Keratinocyte (primary cell): ENCODE results near the gene ROPN1L. TPM values are rescaled to one million over a fixed set of nuclear protein-coding genes. Genes with fewer than 3 reads are reported as not detected.

Source experiments
- DNase-seq: peaks from one replicate; pipeline ENCODE4 v3.0.0-alpha.2; 2011; ENCODE audit warnings: low read depth, missing footprints, low spot score
- FAIRE-seq: peaks from 2 replicates; lab custom pipeline; 2011; peaks lifted over from hg19 to GRCh38; lab: Jason Lieb, UNC
- H2AFZ ChIP-seq: 2 replicates; pipeline ENCODE4 v1.6.0; 2012; ENCODE audit warnings: low read length, control low read depth, inconsistent platforms; ENCODE audit not compliant: control insufficient read depth
- H3K27ac ChIP-seq: 2 replicates; pipeline ENCODE4 v1.5.1; 2011; ENCODE audit warnings: low read length; ENCODE audit not compliant: control insufficient read depth, insufficient read depth
- H3K27me3 ChIP-seq: 3 replicates; pipeline ENCODE4 v1.6.0; 2011; ENCODE audit warnings: low read length; ENCODE audit not compliant: control insufficient read depth, insufficient read depth; ENCODE audit errors: extremely low read depth
- H3K36me3 ChIP-seq, 2 experiments: 2 replicates in 1 of 2; 3 replicates in 1 of 2; pipeline ENCODE4 v1.5.1; 2011; ENCODE audit warnings: low read length in 2 of 2, mild to moderate bottlenecking in 1 of 2; ENCODE audit not compliant: control insufficient read depth in 2 of 2, insufficient read depth in 2 of 2; ENCODE audit errors: extremely low read depth in 1 of 2
- H3K4me1 ChIP-seq: 3 replicates; pipeline ENCODE4 v1.5.1; 2011; ENCODE audit warnings: low read length; ENCODE audit not compliant: control insufficient read depth, insufficient read depth; ENCODE audit errors: extremely low read depth
- H3K4me2 ChIP-seq: 3 replicates; pipeline ENCODE4 v1.6.0; 2011; ENCODE audit warnings: low read depth, low read length; ENCODE audit not compliant: control insufficient read depth, insufficient read depth; ENCODE audit errors: extremely low read depth
- H3K4me3 ChIP-seq, 3 experiments: fragments of 200-600 bp in 1 of 3; sonication (generic) in 1 of 3; 2 replicates in 2 of 3; 3 replicates in 1 of 3; pipeline ENCODE4 v1.5.1; 2011 to 2016; ENCODE audit warnings: low read length in 3 of 3, mild to moderate bottlenecking in 3 of 3, control low read depth in 2 of 3, inconsistent platforms in 1 of 3, low read depth in 1 of 3, mixed read lengths in 1 of 3, mixed run types in 1 of 3, moderate library complexity in 1 of 3; ENCODE audit not compliant: control insufficient read depth in 2 of 3, insufficient read depth in 2 of 3; ENCODE audit errors: extremely low read depth in 1 of 3
- H3K79me2 ChIP-seq: 2 replicates; pipeline ENCODE4 v1.6.0; 2012; ENCODE audit warnings: low read length; ENCODE audit not compliant: control insufficient read depth, insufficient read depth
- H3K9ac ChIP-seq: 3 replicates; pipeline ENCODE4 v1.6.0; 2011; ENCODE audit warnings: low read length; ENCODE audit not compliant: control insufficient read depth, insufficient read depth; ENCODE audit errors: extremely low read depth
- H3K9me1 ChIP-seq: 3 replicates; pipeline ENCODE4 v1.6.0; 2011; ENCODE audit warnings: low read length; ENCODE audit not compliant: control insufficient read depth, insufficient read depth; ENCODE audit errors: extremely low read depth
- H3K9me3 ChIP-seq: 2 replicates; pipeline ENCODE4 v1.5.1; 2012; ENCODE audit warnings: low read depth, low read length; ENCODE audit not compliant: control insufficient read depth
- H4K20me1 ChIP-seq: 3 replicates; pipeline ENCODE4 v1.6.0; 2011; ENCODE audit warnings: low read length; ENCODE audit not compliant: control insufficient read depth, insufficient read depth; ENCODE audit errors: extremely low read depth
- EZH2 ChIP-seq: IDR thresholded peaks from one replicate; pipeline ENCODE4 v1.6.1; 2012; ENCODE audit warnings: inconsistent platforms, mild to moderate bottlenecking, low read length, moderate library complexity
- dilution Hi-C: fragments of 300-500 bp; cut with MboI; formaldehyde crosslinking; loops from one replicate; pipeline ENCODE4 v1.7.0; 2020; ENCODE audit warnings: low sequenced_read_pairs; ENCODE audit not compliant: extremely low pct_ligation_motif_present
- polyA plus RNA-seq, 5 experiments: library from polyadenylated mRNA; depleted of rRNA in 3 of 5; stranded (reverse) in 3 of 5; stranded (forward) in 1 of 5; unstranded in 1 of 5; fragments of >200 nt; gene quantifications; 1 replicate in 1 of 5; 2 replicates in 3 of 5; 3 replicates in 1 of 5; pipeline versions ENCODE4 v1.2.1 to v1.2.3, GENCODE V29; 2011 to 2012; ENCODE audit warnings: missing spikeins in 2 of 5, low read depth in 1 of 5, low replicate concordance in 1 of 5
- TF ChIP-seq, protein P1 (sequence below), 3 experiments: IDR thresholded peaks in 1 of 3; conservative IDR thresholded peaks in 1 of 3; optimal IDR thresholded peaks in 1 of 3; 2 replicates in 2 of 3; 3 replicates in 1 of 3; pipeline versions ENCODE3 to v1.5.1; 2011; ENCODE audit warnings: low read length in 3 of 3, mild to moderate bottlenecking in 3 of 3, moderate library complexity in 2 of 3, control low read depth in 1 of 3, inconsistent platforms in 1 of 3; ENCODE audit not compliant: insufficient read depth in 2 of 3; ENCODE audit errors: extremely low read depth in 1 of 3

ROPN1L gene
- polyA plus RNA-seq, 1 donor (not counting 4 experiments of a cell fraction or from before 2014, with no cell fraction given) = not detected

DNA sequence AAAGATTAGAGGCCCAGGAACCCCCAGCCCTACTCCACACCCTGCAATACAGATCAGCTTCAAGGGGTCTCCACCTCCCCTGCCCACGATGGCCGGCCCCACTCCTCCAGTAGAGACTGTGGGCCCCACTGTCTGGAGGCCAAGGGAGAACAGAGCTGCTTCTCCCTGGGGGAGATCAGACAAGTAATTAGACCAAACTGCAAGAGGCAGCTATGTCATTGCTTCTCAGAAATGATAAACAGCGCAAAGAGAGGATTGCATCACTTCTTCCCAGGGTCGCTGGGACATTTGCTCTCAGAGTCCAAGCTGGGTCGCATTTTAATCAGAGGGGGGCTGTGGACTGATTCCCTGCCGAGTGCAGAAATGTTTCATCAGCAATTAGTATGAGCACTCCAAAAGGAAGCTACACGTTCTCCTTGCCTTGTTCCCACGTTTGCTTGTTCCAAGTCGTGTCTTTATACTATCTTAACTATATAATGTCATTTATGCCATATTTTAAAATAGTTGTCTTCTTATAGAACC, 59.9 kb downstream of the ROPN1L start:
- Histone ChIP-seq H3K4me1 (peaks cover 6% of the 10 kb centered on the region), H3K27ac (no peak overlapping the region), H3K27me3 (no peaks in the 10 kb centered on the region), H3K79me2 (no peaks in the 10 kb centered on the region), H3K9me1 (no peaks in the 10 kb centered on the region), H3K4me2 (no peak overlapping the region), H3K9me3 (no peaks in the 10 kb centered on the region), H4K20me1 (no peaks in the 10 kb centered on the region), H3K4me3 (no peak overlapping the region), H2AFZ (no peak overlapping the region), H3K9ac (no peak overlapping the region), H3K36me3 (no peaks in the 10 kb centered on the region)
- dilution Hi-C loops = no loop called here
- no peak for FAIRE-seq
- TF ChIP-seq, protein P1, sequence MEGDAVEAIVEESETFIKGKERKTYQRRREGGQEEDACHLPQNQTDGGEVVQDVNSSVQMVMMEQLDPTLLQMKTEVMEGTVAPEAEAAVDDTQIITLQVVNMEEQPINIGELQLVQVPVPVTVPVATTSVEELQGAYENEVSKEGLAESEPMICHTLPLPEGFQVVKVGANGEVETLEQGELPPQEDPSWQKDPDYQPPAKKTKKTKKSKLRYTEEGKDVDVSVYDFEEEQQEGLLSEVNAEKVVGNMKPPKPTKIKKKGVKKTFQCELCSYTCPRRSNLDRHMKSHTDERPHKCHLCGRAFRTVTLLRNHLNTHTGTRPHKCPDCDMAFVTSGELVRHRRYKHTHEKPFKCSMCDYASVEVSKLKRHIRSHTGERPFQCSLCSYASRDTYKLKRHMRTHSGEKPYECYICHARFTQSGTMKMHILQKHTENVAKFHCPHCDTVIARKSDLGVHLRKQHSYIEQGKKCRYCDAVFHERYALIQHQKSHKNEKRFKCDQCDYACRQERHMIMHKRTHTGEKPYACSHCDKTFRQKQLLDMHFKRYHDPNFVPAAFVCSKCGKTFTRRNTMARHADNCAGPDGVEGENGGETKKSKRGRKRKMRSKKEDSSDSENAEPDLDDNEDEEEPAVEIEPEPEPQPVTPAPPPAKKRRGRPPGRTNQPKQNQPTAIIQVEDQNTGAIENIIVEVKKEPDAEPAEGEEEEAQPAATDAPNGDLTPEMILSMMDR (optimal IDR thresholded peaks at IDR 0.05 in 1 of 3, IDR thresholded peaks at IDR 0.05 in 1 of 3, conservative IDR thresholded peaks at IDR 0.05 in 1 of 3; ENCODE audit: extremely low read depth in 1 of 3, insufficient read depth in 2 of 3, low read length in 3 of 3) = no peak
- TF ChIP-seq EZH2 = no peak
- DNase-seq = no peak

DNA sequence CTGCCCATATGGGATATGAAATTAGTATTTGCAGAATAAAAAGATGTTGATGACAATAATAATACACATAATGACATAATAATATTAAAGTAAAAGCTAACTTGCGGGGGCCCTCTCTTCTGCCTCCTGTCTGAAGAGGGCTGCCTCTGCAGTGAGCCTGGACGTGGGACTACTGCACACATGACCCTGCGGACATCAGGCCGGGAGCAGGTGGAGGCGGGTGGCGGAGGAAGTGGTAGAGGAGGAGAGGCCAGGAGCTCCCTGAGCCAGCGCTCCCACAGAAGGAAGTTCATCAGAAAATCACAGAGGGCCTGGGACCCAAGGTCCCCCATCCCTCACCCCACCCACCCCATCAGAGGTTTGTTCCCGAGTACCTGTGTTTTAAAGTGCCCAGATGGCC, 60.5 kb downstream of the ROPN1L start:
- TF ChIP-seq, protein P1 (optimal IDR thresholded peaks at IDR 0.05 in 1 of 3, IDR thresholded peaks at IDR 0.05 in 1 of 3, conservative IDR thresholded peaks at IDR 0.05 in 1 of 3; ENCODE audit: extremely low read depth in 1 of 3, insufficient read depth in 2 of 3, low read length in 3 of 3) = no peak
- TF ChIP-seq EZH2 = no peak
- Histone ChIP-seq H3K9me3 (no peaks in the 10 kb centered on the region), H3K27me3 (no peaks in the 10 kb centered on the region), H3K4me1 (peaks cover 6% of the 10 kb centered on the region), H4K20me1 (no peaks in the 10 kb centered on the region), H2AFZ (no peak overlapping the region), H3K27ac (no peak overlapping the region), H3K9ac (no peak overlapping the region), H3K4me3 (no peak overlapping the region), H3K36me3 (no peaks in the 10 kb centered on the region), H3K9me1 (no peaks in the 10 kb centered on the region), H3K79me2 (no peaks in the 10 kb centered on the region), H3K4me2 (no peak overlapping the region)
- dilution Hi-C loops = no loop called here
- FAIRE-seq (no peak), DNase-seq (no peak)
